Measurements from ENCODE around the gene BACH2.
"Not testable (repeated sequence)": the region's sequence is repeated elsewhere in the genome, so short reads cannot be mapped to it uniquely, and the experiment has no call there.

Gene BACH2

GRCh38 chr6:90036963-90037362 is 259.7 kb downstream of the BACH2 start:
- no peak for TF ChIP-seq CTCF (IDR thresholded peaks at IDR 0.05; ENCODE audit: low read depth, low read length, missing control alignments)
- no peak for DNase-seq (ENCODE audit: low read depth)
- no peak overlapping the region for H3K4me3 ChIP-seq (ENCODE audit: low read depth, low read length)

- no peak for TF ChIP-seq CTCF (IDR thresholded peaks at IDR 0.05; ENCODE audit: low read depth, low read length, missing control alignments)
- DNase-seq (ENCODE audit: low read depth) = no peak
- no peak overlapping the region for H3K4me3 ChIP-seq (ENCODE audit: low read depth, low read length)
Measured at GRCh38 chr6:90035047-90035723, 261.5 kb downstream of the BACH2 start.

GRCh38 chr6:90033746-90034271 is 262.8 kb downstream of the BACH2 start:
- DNase-seq (ENCODE audit: low read depth) = no peak
- H3K4me3 ChIP-seq (ENCODE audit: low read depth, low read length) = no peak overlapping the region
- TF ChIP-seq CTCF (IDR thresholded peaks at IDR 0.05; ENCODE audit: low read depth, low read length, missing control alignments) = no peak

- DNase-seq (ENCODE audit: low read depth); H3K4me3 ChIP-seq (ENCODE audit: low read depth, low read length): not testable (repeated sequence)
Measured at GRCh38 chr6:90032489-90033212, 264.0 kb downstream of the BACH2 start.

GRCh38 chr6:90028995-90029635 is 267.5 kb downstream of the BACH2 start:
- TF ChIP-seq CTCF (IDR thresholded peaks at IDR 0.05; ENCODE audit: low read depth, low read length, missing control alignments) = no peak

GRCh38 chr6:90028066-90028778 is 268.4 kb downstream of the BACH2 start:
- DNase-seq (ENCODE audit: low read depth) = no peak
- TF ChIP-seq CTCF (IDR thresholded peaks at IDR 0.05; ENCODE audit: low read depth, low read length, missing control alignments) = no peak
- H3K4me3 ChIP-seq (ENCODE audit: low read depth, low read length) = no peak overlapping the region

More at GRCh38 chr6:90028995-90029635, 267.5 kb downstream of the BACH2 start:
- no peak overlapping the region for H3K4me3 ChIP-seq (ENCODE audit: low read depth, low read length)
- DNase-seq (ENCODE audit: low read depth) = no peak

GRCh38 chr6:90026216-90026615 is 270.4 kb downstream of the BACH2 start:
- H3K4me3 ChIP-seq (ENCODE audit: low read depth, low read length) = no peak overlapping the region
- TF ChIP-seq CTCF (IDR thresholded peaks at IDR 0.05; ENCODE audit: low read depth, low read length, missing control alignments) = no peak
- no peak for DNase-seq (ENCODE audit: low read depth)
